SK-N-SH treated with all-trans-retinoic acid at 6 μM for 48 hours (cell line): Measurements from ENCODE around the gene FAM135A.

Source experiments
- CREB5 ChIP-seq: fragments of 250-450 bp; sonication (Bioruptor Pico); IDR thresholded peaks from 2 replicates; pipeline ENCODE4 v1.5.1; 2020; ENCODE audit warnings: low read depth, mild to moderate bottlenecking, moderate library complexity
- CSDC2 ChIP-seq: fragments of 250-450 bp; sonication (Bioruptor Pico); IDR thresholded peaks from 2 replicates; pipeline ENCODE4 v1.5.0; 2020; ENCODE audit warnings: mild to moderate bottlenecking, moderate library complexity
- ESRRG ChIP-seq: fragments of 250-450 bp; sonication (Bioruptor Pico); IDR thresholded peaks from 2 replicates; pipeline ENCODE4 v1.6.1; 2021; ENCODE audit warnings: mild to moderate bottlenecking
- OSR1 ChIP-seq: fragments of 250-450 bp; sonication (Bioruptor Pico); IDR thresholded peaks from 2 replicates; pipeline ENCODE4 v1.8.0; 2022; ENCODE audit warnings: moderate library complexity, mild to moderate bottlenecking, inconsistent platforms
- RARB ChIP-seq: fragments of 250-450 bp; sonication (Bioruptor Pico); IDR thresholded peaks from 2 replicates; pipeline ENCODE4 v1.8.0; 2021; ENCODE audit warnings: mild to moderate bottlenecking, moderate library complexity
- SNAI2 ChIP-seq: fragments of 250-450 bp; sonication (Bioruptor Pico); IDR thresholded peaks from 2 replicates; pipeline ENCODE4 v1.5.0; 2020; ENCODE audit warnings: mild to moderate bottlenecking, moderate library complexity
- ZFP3 ChIP-seq: fragments of 250-450 bp; sonication (Bioruptor Pico); IDR thresholded peaks from 2 replicates; pipeline ENCODE4 v1.5.0; 2020; ENCODE audit warnings: mild to moderate bottlenecking, moderate library complexity
- ZNF565 ChIP-seq: fragments of 450-650 bp; formaldehyde crosslinking; conservative IDR thresholded peaks from 2 replicates; pipeline ENCODE4 v1.5.0; 2020; ENCODE audit warnings: low read depth, mild to moderate bottlenecking, moderate library complexity

GRCh38 chr6:70411542-70412251 is 1.6 kb upstream of the FAM135A start:
- TF ChIP-seq ZFP3 (CRISPR knock-in tag) = no peak
- no peak for TF ChIP-seq OSR1 (CRISPR knock-in tag)
- no peak for TF ChIP-seq ESRRG
- TF ChIP-seq SNAI2 (CRISPR knock-in tag) = no peak
- no peak for TF ChIP-seq RARB (CRISPR knock-in tag)
- no peak for TF ChIP-seq ZNF565 (CRISPR knock-in tag)
- TF ChIP-seq CREB5 (CRISPR knock-in tag) = no peak
- no peak for TF ChIP-seq CSDC2
